ENCODE results near the gene STMN3.
A peak's percentile ranks its signal among the peaks of the same experiment; 100 is the strongest.
"Not testable (repeated sequence)": the region's sequence is repeated elsewhere in the genome, so short reads cannot be mapped to it uniquely, and the experiment has no call there.

STMN3 gene

GRCh38 chr20:63617876-63618265, 35.4 kb downstream of the STMN3 start:
- no peak for DNase-seq

DNA sequence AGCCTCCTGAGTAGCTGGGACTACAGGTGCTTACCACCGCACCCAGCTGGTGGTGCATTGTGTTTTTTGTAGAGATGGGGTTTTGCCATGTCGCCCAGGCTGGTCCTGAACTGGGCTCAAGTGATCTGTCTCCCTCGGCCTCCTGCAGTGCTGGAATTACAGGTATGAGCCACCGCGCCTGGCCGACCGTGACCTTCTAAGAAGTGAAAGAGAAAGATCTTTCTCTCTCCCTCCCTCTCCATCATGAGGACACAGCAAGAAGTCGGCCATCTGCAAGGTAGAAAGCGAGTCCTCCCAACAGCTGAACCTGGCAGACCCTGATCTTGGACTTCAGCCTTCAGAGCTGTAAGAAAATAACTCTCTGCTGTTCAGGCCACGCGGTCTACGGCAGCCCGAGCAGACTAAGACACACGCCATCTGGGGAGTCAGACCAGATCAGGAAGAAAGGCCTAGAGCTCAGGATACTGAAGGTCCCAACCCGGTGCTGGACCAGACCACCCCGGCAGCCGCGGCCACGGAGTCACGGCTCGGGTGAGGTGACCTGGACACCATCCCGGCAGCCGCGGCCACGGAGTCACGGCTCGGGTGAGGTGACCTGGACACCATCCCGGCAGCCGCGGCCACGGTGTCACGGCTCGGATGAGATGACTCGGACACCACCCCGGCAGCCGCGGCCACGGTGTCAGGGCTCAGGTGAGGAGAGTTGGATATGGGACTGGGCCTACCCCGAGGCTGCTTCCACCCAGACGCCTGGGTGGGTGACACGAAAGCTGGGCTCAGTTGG, 35.9 kb downstream of the STMN3 start:
- DNase-seq, result no peak

- DNase-seq, result peak in 4 of 56 donors; percentile 13 to 19 (median 14)
These were observed 39.2 kb downstream of the STMN3 start for GRCh38 chr20:63613863-63614594.

DNA sequence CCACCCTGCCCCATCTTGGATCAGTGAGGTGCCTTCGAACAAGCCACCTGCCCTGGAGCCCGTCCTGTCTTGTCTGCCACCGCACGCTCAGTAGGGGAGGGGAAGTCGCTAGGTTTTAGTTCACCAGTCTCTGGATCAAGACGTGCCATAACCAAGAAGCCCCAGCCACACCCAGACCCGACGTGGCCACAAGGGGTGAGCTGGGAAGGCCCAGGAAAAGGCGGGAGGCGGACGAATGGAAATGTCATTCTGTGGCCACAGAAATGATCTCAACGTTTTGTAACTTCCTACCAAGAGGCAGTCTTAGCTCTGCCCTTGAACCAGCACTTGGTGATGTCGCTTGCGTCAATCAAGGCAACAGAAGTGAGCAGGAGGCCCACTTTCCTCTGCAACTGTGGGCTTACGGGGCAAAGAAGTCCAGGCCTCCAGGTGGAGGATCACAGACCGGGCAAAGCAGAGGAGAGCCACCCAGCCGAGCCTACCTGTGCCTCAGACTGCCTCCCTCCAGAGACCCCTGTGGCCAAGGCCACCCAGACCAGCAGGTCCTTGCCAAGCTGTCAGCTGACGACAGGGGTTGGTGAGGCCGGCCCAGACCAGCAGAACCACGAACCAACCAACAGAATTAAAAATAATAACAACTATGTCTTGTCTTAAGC, 40.8 kb downstream of the STMN3 start:
- no peak for DNase-seq

- no peak for DNase-seq
These were observed 41.6 kb downstream of the STMN3 start for GRCh38 chr20:63611646-63612045.

DNA sequence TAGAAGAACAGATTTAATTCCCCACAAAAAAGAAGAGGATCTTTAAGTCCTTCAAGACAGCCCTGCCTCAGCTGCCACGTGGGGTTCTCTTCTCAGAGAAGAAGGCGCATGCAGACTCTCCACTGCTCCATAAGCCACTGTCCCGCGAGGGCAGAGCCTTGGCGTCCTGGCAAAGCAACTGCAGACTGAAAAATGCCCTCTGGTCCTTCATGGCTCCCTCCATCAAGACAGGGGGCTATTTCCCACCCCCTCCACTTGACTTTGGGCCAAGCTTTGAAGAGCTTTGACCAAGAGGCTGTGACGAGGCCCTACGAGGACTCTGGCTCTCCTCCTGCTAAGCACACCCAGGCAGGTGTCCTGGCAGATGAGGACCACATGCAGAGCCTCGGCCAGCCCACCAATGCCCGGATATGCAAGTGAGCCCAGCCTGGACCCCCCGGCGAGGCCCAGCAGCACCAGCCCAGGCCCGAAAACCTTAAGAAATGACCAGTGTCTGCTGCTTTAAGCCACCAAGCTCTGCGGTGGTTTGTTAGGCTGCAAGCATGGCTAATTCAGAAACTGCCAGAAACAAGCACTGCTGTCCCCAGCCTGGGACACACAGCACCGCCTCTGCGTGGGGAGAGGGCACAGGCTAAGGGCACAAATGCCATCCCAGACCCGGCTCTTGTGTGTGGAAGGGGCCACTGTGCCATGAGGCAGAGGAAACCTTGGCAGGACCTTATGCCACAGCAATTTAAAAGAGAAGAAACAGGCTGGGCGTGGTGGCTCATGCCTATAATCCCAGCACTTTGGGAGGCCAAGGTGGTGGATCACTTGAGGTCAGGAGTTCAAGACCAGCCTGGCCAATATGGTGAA, 42.4 kb downstream of the STMN3 start:
- no peak for DNase-seq

DNA sequence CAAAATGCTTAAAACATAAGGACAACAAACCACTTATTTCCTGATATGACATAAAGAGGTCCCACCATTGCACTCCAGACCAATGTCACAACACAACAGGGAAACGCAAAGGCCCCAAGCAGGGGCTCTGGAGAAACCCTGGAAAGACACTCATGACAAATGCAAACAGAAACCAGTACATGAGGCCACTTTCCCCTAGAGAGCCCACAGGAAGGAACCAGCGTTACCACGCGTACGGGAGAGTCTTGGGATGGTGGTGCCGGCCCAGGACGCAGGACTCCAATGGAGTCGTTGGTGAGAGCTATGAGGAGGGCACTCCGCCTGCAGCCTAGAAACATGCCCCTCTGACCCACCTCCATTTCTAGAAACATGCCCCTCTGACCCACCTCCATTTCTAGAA, 46.5 kb downstream of the STMN3 start:
- DNase-seq, result no peak

DNA sequence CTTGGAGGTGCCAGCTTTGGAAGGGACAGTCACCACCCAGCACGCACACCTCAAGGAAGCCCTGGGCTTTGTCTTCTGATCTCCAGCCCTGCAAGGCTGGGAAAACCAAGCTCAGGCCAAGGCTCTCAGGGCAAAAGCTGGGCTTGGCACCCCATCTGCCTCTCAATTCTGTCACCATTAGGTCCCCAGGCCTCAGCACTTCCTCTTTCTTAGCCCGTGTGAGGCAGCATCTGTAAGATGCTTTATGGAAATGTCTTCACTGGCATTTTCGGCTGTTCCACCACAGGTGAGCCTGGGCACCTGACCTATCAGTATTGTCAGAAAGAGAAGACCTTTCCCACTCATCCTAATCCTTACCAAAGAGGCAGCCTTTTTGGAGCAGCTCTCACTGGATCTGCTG, 50.9 kb downstream of the STMN3 start:
- DNase-seq, result no peak

GRCh38 chr20:63601679-63602078, 51.5 kb downstream of the STMN3 start:
- DNase-seq, result not testable (repeated sequence)

DNA sequence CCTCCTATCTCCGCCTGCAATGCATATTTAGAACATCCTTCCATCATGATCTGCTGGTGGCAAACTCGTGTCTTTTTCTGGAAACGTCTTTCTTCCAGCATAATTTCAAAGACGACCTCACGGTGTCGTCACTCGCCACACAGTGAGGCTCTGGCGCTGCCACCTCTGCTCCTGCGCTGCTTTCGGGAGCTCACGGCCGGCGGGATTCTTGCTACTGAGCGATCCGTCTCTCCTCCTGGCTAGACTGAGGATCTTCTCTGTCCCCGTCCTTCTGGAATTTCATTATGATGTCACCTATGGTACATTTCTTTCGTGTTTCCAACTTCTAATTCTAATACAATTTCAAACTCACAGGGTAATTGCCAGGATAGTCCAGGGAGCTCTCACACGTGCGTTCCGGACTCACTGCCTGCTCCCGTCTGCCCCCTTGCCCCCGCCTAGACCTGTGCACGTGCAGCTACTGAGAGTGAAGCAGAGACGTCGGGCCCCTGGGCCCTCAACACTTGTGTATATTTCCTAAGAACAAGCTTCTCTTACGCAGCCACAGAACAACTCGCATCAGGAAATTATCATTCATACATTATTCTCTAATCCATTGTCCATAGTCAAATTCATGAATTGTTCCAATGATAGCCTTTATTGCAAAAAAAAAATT, 53.7 kb downstream of the STMN3 start:
- no peak for DNase-seq

DNA sequence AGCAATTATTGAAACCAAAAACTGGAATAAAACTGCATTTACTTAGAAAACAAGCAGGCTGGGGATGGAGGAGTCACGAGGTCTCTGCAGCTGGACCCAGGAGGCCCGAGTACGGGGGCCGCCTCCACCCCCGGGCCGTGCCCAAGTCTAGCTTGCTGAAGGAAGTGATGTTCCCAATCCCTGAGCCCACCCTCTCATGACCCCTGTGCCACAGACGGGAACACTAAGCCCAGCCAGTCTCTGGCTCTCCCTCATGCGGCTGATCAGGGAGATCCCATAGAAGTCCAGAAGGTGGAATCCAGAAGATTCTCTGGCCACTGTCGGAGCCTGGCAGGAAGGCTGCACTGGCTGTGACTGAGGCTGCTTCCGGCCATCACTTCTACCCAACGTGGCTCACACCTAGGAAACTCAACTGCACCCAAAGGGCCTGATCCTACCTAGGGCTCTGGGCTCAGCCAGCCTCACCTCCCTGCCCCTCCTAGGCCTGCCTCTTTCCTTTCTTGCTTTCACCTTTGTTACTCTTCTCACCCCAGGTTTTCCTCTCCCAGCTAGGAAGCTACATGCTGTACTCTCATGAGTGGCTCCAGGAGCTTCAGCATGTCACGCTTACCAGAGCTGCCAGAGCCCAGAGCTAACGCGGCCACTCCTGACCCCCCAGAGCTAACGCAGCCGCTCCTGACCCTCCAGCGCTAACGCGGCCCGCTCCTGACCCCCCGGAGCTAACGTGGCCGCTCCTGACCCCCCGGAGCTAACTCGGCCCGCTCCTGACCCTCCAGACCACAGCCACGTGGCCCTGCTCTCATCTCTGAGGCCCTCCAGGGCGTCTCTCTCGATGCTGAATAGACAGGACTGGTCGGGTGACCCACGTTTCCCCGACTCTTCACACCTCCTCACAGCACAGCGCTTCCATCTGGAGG, 54.5 kb downstream of the STMN3 start:
- DNase-seq, result no peak

DNA sequence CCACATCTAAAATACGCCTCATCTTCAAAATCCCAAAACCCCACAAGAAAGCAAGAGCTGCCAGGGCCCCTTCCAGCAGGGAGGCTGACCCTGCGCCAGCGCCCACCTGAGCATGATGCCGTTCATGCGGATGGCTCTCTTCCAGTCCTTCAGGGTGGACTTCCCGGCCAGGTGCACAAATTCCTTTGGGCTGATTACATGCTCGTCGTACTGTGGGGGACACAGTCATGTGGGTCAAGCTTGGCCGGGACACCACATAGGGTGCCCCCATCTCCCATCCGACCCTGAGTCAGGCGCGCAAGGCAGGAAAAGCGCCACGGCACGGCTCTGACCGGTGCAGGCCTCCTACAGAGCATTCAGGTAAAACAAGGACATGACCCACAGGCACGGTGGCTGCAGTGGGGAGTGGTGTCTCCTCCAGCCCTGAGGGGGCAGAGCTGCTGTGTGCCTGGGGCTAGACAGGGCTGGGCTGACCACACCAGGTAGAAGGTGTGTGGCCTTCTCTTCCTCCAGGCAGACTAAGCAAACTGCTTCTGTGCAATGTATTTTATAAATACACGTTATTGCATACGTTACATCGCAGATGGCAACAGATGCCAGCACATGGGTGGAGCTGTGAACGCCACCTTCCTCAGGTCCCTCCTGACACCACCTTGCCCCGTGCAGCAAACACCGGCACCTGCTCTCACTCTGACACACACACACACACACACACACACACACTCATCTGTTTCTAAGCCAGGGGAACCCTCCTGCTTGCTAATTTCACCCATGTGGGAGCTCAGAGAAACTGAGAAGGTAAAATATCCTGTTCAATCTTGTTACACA, 55.4 kb downstream of the STMN3 start:
- no peak for DNase-seq

- DNase-seq, result no peak
These were observed 56.8 kb downstream of the STMN3 start for GRCh38 chr20:63596423-63596822.

DNA sequence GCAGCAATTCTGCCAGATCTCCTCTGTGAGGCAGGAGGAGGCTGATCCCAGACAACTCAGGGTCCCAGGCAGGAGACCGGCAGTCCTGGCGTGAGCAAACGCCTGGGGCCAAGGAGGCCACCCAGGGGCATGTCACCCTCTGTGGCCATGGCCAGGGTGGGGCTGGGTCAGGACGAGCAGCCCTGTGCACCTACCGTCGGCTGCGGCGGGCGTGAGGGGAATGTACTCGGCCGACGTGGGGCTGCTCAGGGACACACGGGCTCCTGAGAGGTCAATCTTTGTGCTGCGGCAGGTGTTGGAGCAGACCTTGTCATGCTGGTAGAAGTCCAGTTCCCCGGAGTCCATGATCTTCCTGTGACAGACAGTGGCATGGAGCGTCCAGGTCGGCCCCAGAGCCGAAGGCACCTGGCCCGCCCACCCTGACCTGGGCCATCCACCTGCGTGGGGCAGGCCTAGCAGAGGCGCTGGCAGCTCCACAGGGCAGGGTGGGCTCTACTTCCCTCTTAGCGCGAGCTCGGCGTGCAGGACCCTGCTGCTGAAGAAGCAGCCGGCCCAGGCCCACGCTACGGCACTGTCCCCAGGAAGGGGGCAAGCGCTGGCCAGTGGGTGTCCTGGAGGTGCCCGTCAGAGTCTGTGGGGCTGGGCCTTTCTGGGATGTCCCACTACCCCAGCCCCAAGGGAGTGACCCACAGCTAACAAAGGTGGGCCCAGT, 57.7 kb downstream of the STMN3 start:
- DNase-seq, result no peak

- DNase-seq, result no peak
These were observed 59.1 kb downstream of the STMN3 start for GRCh38 chr20:63594043-63594561.

GRCh38 chr20:63592661-63593060, 60.6 kb downstream of the STMN3 start:
- DNase-seq, result peak in 9 of 56 donors; percentile 2 to 68 (median 17)

- DNase-seq, result no peak
These were observed 61.4 kb downstream of the STMN3 start for GRCh38 chr20:63591786-63592355.

DNA sequence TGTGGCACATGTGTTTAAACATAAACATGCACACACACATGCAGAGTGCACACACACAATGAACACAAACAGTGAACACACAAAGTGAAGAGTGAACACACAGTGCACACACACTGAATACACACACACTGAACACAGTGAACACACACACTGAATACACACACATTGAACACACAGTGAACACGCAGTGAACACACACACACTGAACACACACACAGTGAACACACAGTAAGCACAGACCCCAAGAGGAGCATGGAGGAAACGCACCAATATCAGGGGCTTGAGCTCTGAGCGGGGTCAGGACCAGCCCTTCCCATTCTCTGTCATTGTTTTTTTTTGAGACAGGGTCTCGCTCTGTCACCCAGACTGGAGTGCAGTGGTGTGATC, 62.1 kb downstream of the STMN3 start:
- no peak for DNase-seq
